GM10248 (cell line): Measurements from ENCODE around the gene RGS6.

ENCODE experiments used
- CTCF ChIA-PET: fragments of 300-600 bp; sonication (Branson Sonifier 250); formaldehyde crosslinking; extraction: SDS; loops from one replicate; lab custom pipeline; 2021; ENCODE audit warnings: antibody characterized with exemption; lab: Yijun Ruan, JAX
- POLR2A ChIA-PET: fragments of 350-650 bp; sonication (Branson Sonifier 250); formaldehyde crosslinking; extraction: SDS; loops from one replicate; lab custom pipeline; 2020; ENCODE audit warnings: antibody characterized with exemption; lab: Yijun Ruan, JAX
- DNase-seq: peaks from one replicate; pipeline ENCODE4 v3.0.0; 2012; ENCODE audit errors: extremely low spot score
- TF ChIP-seq, protein P1 (sequence below): IDR thresholded peaks from 2 replicates; pipeline ENCODE4 v1.5.1; 2012; ENCODE audit warnings: mild to moderate bottlenecking, low read depth; ENCODE audit errors: extremely low read depth, missing control alignments, control extremely low read depth

The RGS6 gene

DNA sequence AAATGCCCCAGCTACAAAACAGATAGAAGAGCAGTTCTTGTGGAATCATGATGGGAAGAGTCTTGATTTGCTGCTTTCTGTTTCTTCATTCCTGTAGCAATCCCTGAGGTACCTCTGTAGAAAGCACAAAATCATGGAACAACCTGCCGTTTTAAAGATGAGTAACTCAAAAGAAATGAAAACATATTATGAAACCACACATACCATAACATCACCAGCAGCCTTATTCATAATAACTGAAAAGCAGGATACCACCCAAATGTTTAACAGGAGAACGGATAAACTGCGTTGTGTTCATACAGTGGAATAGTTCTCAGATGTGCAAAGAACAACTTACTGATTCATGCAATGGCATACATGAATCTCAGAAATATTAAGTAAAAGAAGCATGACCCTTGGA, 188.1 kb downstream of the RGS6 start:
- TF ChIP-seq, protein P1, sequence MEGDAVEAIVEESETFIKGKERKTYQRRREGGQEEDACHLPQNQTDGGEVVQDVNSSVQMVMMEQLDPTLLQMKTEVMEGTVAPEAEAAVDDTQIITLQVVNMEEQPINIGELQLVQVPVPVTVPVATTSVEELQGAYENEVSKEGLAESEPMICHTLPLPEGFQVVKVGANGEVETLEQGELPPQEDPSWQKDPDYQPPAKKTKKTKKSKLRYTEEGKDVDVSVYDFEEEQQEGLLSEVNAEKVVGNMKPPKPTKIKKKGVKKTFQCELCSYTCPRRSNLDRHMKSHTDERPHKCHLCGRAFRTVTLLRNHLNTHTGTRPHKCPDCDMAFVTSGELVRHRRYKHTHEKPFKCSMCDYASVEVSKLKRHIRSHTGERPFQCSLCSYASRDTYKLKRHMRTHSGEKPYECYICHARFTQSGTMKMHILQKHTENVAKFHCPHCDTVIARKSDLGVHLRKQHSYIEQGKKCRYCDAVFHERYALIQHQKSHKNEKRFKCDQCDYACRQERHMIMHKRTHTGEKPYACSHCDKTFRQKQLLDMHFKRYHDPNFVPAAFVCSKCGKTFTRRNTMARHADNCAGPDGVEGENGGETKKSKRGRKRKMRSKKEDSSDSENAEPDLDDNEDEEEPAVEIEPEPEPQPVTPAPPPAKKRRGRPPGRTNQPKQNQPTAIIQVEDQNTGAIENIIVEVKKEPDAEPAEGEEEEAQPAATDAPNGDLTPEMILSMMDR: no peak
- CTCF ChIA-PET: interaction anchor here (1.4 kb wide), 1 partner anchor 16 kb away, joined by 5 read pairs; no protein-coding TSS in a partner anchor
- POLR2A ChIA-PET: no interaction called here
- DNase-seq: no peak

GRCh38 chr14:72123755-72124154, 191.5 kb downstream of the RGS6 start:
- ChIA-PET POLR2A (no interaction called here), CTCF (interaction anchor here (1.2 to 1.6 kb wide), 3 partner anchors 10 to 33 kb away, joined by 3 to 4 read pairs (median 3); no protein-coding TSS in a partner anchor)
- TF ChIP-seq, protein P1: no peak
- DNase-seq: no peak

GRCh38 chr14:72124171-72124570, 191.9 kb downstream of the RGS6 start:
- POLR2A ChIA-PET: no interaction called here

DNA sequence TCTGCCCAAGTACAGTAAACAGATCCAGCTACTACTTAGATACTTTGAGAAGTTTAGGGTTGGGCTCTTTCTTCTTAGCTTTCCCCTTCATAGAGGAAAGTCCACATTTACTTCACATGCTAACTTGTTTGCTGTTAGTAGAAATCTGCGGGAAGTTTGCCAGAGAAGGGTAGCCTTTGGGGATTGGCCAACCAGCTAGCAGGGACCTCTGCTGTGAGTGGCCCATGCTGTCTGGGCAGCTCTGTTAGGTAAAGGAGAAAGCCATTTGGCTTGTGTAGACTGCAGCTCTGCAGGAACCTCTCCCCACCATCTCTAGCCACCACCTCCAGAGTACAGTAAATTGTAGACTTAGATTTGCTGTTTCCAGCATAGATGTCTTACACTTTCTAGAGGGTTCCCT, 193.9 kb downstream of the RGS6 start:
- TF ChIP-seq, protein P1: no peak
- ChIA-PET POLR2A (no interaction called here), CTCF (interaction anchor here (1.9 kb wide), 1 partner anchor 22 kb away, joined by 7 read pairs; no protein-coding TSS in a partner anchor)
- no peak for DNase-seq

More at GRCh38 chr14:72124171-72124570, 191.9 kb downstream of the RGS6 start:
- TF ChIP-seq, protein P1: no peak
- no peak for DNase-seq
- CTCF ChIA-PET: interaction anchor here (1.2 to 1.3 kb wide), 2 partner anchors 13 to 32 kb away, joined by 3 to 4 read pairs; no protein-coding TSS in a partner anchor

- TF ChIP-seq, protein P1: no peak
- ChIA-PET CTCF (interaction anchor here (1.9 kb wide), 1 partner anchor 22 kb away, joined by 7 read pairs; no protein-coding TSS in a partner anchor), POLR2A (no interaction called here)
- DNase-seq: no peak
Measured at GRCh38 chr14:72126561-72126960, 194.3 kb downstream of the RGS6 start.

- POLR2A ChIA-PET: no interaction called here
- TF ChIP-seq, protein P1: no peak
- no peak for DNase-seq
- CTCF ChIA-PET: no interaction called here
Measured at GRCh38 chr14:72128629-72129028, 196.4 kb downstream of the RGS6 start.
